ENCODE measurements around the gene ANKS3.
"Not testable (repeated sequence)": the region's sequence is repeated elsewhere in the genome, so short reads cannot be mapped to it uniquely, and the experiment has no call there.

ANKS3 gene

GRCh38 chr16:4654011-4654963, 79.8 kb downstream of the ANKS3 start:
- Histone ChIP-seq H3K36me3 (ENCODE audit: control insufficient read depth in 4 of 4, insufficient read depth in 4 of 4, low read length in 3 of 4) (peaks cover 8 to 73% (median 53%) of the 10 kb centered on the region in 4 experiments), H3K27ac (ENCODE audit: insufficient read depth in 1 of 2, low read depth in 1 of 2, low read length in 2 of 2, poor library complexity in 1 of 2, severe bottlenecking in 2 of 2) (no peak overlapping the region), H3K4me1 (ENCODE audit: control extremely low read depth in 1 of 4, control insufficient read depth in 4 of 4, insufficient read depth in 4 of 4, low read length in 3 of 4) (peaks cover 0 to 11% (median 4%) of the 10 kb centered on the region in 4 experiments), H3K9me3 (ENCODE audit: control extremely low read depth in 1 of 5, control insufficient read depth in 4 of 5, insufficient read depth in 2 of 5, low read depth in 1 of 5, low read length in 4 of 5) (no peaks in the 10 kb centered on the region), H3K4me3 (ENCODE audit: control insufficient read depth in 1 of 7, extremely low read depth in 1 of 7, insufficient read depth in 4 of 7, low read depth in 2 of 7, low read length in 6 of 7) (no peak overlapping the region), H3K27me3 (replicated peaks in 2 of 5; ENCODE audit: control insufficient read depth in 4 of 5, insufficient read depth in 5 of 5, low read length in 4 of 5) (no peaks in the 10 kb centered on the region)
- WGBS (ENCODE audit: insufficient coverage) = over 99% methylated on average over 9 of the region's 16 CpGs
- ChIA-PET CTCF (interaction anchor here (1.0 kb wide), 1 partner anchor 37 kb away, joined by 3 read pairs; no protein-coding TSS in a partner anchor), POLR2A (interaction anchor here (0.6 kb wide), 1 partner anchor 36 kb away, joined by 4 read pairs; no protein-coding TSS in a partner anchor)
- no peak for DNase-seq

GRCh38 chr16:4652561-4652960, 81.5 kb downstream of the ANKS3 start:
- POLR2A ChIA-PET = no interaction called here
- CTCF ChIA-PET = interaction anchor here (1.4 kb wide), 1 partner anchor 9 kb away, joined by 4 read pairs; no protein-coding TSS in a partner anchor
- no peaks in the 10 kb centered on the region for H3K9me3 ChIP-seq (ENCODE audit: control extremely low read depth in 1 of 5, control insufficient read depth in 4 of 5, insufficient read depth in 2 of 5, low read depth in 1 of 5, low read length in 4 of 5)
- H3K4me3 ChIP-seq (ENCODE audit: control insufficient read depth in 1 of 7, extremely low read depth in 1 of 7, insufficient read depth in 4 of 7, low read depth in 2 of 7, low read length in 6 of 7) = no peak overlapping the region
- no peak overlapping the region for H3K27ac ChIP-seq (ENCODE audit: insufficient read depth in 1 of 2, low read depth in 1 of 2, low read length in 2 of 2, poor library complexity in 1 of 2, severe bottlenecking in 2 of 2)
- WGBS (ENCODE audit: insufficient coverage) = 98% methylated on average over 25 of the region's 25 CpGs
- H3K27me3 ChIP-seq (replicated peaks in 2 of 5; ENCODE audit: control insufficient read depth in 4 of 5, insufficient read depth in 5 of 5, low read length in 4 of 5) = no peaks in the 10 kb centered on the region
- DNase-seq = no peak
- H3K36me3 ChIP-seq (ENCODE audit: control insufficient read depth in 4 of 4, insufficient read depth in 4 of 4, low read length in 3 of 4) = peaks cover 8 to 68% (median 49%) of the 10 kb centered on the region in 4 experiments
- H3K4me1 ChIP-seq (ENCODE audit: control extremely low read depth in 1 of 4, control insufficient read depth in 4 of 4, insufficient read depth in 4 of 4, low read length in 3 of 4) = peaks cover 0 to 9% (median 4%) of the 10 kb centered on the region in 4 experiments

- no peaks in the 10 kb centered on the region for H3K9me3 ChIP-seq (ENCODE audit: control extremely low read depth in 1 of 5, control insufficient read depth in 4 of 5, insufficient read depth in 2 of 5, low read depth in 1 of 5, low read length in 4 of 5)
- H3K4me1 ChIP-seq (ENCODE audit: control extremely low read depth in 1 of 4, control insufficient read depth in 4 of 4, insufficient read depth in 4 of 4, low read length in 3 of 4) = peaks cover 0 to 9% (median 4%) of the 10 kb centered on the region in 4 experiments
- 91% methylated on average over 11 of the region's 13 CpGs for WGBS (ENCODE audit: insufficient coverage)
- no peaks in the 10 kb centered on the region for H3K27me3 ChIP-seq (replicated peaks in 2 of 5; ENCODE audit: control insufficient read depth in 4 of 5, insufficient read depth in 5 of 5, low read length in 4 of 5)
- H3K4me3 ChIP-seq (ENCODE audit: control insufficient read depth in 1 of 7, extremely low read depth in 1 of 7, insufficient read depth in 4 of 7, low read depth in 2 of 7, low read length in 6 of 7) = no peak overlapping the region
- no peak for DNase-seq
- peaks cover 8 to 69% (median 46%) of the 10 kb centered on the region in 4 experiments for H3K36me3 ChIP-seq (ENCODE audit: control insufficient read depth in 4 of 4, insufficient read depth in 4 of 4, low read length in 3 of 4)
- H3K27ac ChIP-seq (ENCODE audit: insufficient read depth in 1 of 2, low read depth in 1 of 2, low read length in 2 of 2, poor library complexity in 1 of 2, severe bottlenecking in 2 of 2) = no peak overlapping the region
- ChIA-PET CTCF (interaction anchor here (0.6 to 2.8 kb wide), 5 partner anchors 8 to 31 kb away, joined by 3 to 27 read pairs (median 4); partner anchors contain the start of gene MGRN1), POLR2A (no interaction called here)
Measured at GRCh38 chr16:4651827-4652226, 82.2 kb downstream of the ANKS3 start.

GRCh38 chr16:4650443-4651074, 83.5 kb downstream of the ANKS3 start:
- peaks cover 2 to 68% (median 44%) of the 10 kb centered on the region in 4 experiments for H3K36me3 ChIP-seq (ENCODE audit: control insufficient read depth in 4 of 4, insufficient read depth in 4 of 4, low read length in 3 of 4)
- H3K4me3 ChIP-seq (ENCODE audit: control insufficient read depth in 1 of 7, extremely low read depth in 1 of 7, insufficient read depth in 4 of 7, low read depth in 2 of 7, low read length in 6 of 7); H3K9me3 ChIP-seq (ENCODE audit: control extremely low read depth in 1 of 5, control insufficient read depth in 4 of 5, insufficient read depth in 2 of 5, low read depth in 1 of 5, low read length in 4 of 5); H3K4me1 ChIP-seq (ENCODE audit: control extremely low read depth in 1 of 4, control insufficient read depth in 4 of 4, insufficient read depth in 4 of 4, low read length in 3 of 4); H3K27ac ChIP-seq (ENCODE audit: insufficient read depth in 1 of 2, low read depth in 1 of 2, low read length in 2 of 2, poor library complexity in 1 of 2, severe bottlenecking in 2 of 2); H3K27me3 ChIP-seq (replicated peaks in 2 of 5; ENCODE audit: control insufficient read depth in 4 of 5, insufficient read depth in 5 of 5, low read length in 4 of 5): not testable (repeated sequence)
- WGBS (ENCODE audit: insufficient coverage) = 91% methylated on average over 14 of the region's 15 CpGs
- CTCF ChIA-PET = interaction anchor here (0.6 to 2.8 kb wide), 15 partner anchors 9 to 124 kb away, joined by 3 to 27 read pairs (median 4); partner anchors contain the start of gene MGRN1
- DNase-seq = peak; percentile 93 to 97 (median 95)
- POLR2A ChIA-PET = interaction anchor here (1.1 kb wide), 1 partner anchor 26 kb away, joined by 6 read pairs; the partner anchor contains the start of gene MGRN1

GRCh38 chr16:4649744-4650442, 84.2 kb downstream of the ANKS3 start:
- 94% methylated on average over 19 of the region's 25 CpGs for WGBS (ENCODE audit: insufficient coverage)
- Histone ChIP-seq H3K9me3 (ENCODE audit: control extremely low read depth in 1 of 5, control insufficient read depth in 4 of 5, insufficient read depth in 2 of 5, low read depth in 1 of 5, low read length in 4 of 5) (no peaks in the 10 kb centered on the region), H3K36me3 (ENCODE audit: control insufficient read depth in 4 of 4, insufficient read depth in 4 of 4, low read length in 3 of 4) (peaks cover 2 to 65% (median 41%) of the 10 kb centered on the region in 4 experiments), H3K4me1 (ENCODE audit: control extremely low read depth in 1 of 4, control insufficient read depth in 4 of 4, insufficient read depth in 4 of 4, low read length in 3 of 4) (peaks cover 0 to 9% (median 4%) of the 10 kb centered on the region in 4 experiments), H3K27me3 (replicated peaks in 2 of 5; ENCODE audit: control insufficient read depth in 4 of 5, insufficient read depth in 5 of 5, low read length in 4 of 5) (no peaks in the 10 kb centered on the region), H3K4me3 (ENCODE audit: control insufficient read depth in 1 of 7, extremely low read depth in 1 of 7, insufficient read depth in 4 of 7, low read depth in 2 of 7, low read length in 6 of 7) (no peak overlapping the region), H3K27ac (ENCODE audit: insufficient read depth in 1 of 2, low read depth in 1 of 2, low read length in 2 of 2, poor library complexity in 1 of 2, severe bottlenecking in 2 of 2) (no peak overlapping the region)
- peak in 1 of 3 donors; percentile 56 for DNase-seq
- ChIA-PET POLR2A (interaction anchor here (1.1 kb wide), 1 partner anchor 25 kb away, joined by 6 read pairs; the partner anchor contains the start of gene MGRN1), CTCF (interaction anchor here (0.6 to 2.8 kb wide), 17 partner anchors 9 to 123 kb away, joined by 3 to 27 read pairs (median 4); partner anchors contain the start of gene MGRN1)

GRCh38 chr16:4648917-4649316, 85.2 kb downstream of the ANKS3 start:
- Histone ChIP-seq H3K9me3 (ENCODE audit: control extremely low read depth in 1 of 5, control insufficient read depth in 4 of 5, insufficient read depth in 2 of 5, low read depth in 1 of 5, low read length in 4 of 5) (no peaks in the 10 kb centered on the region), H3K36me3 (ENCODE audit: control insufficient read depth in 4 of 4, insufficient read depth in 4 of 4, low read length in 3 of 4) (peaks cover 2 to 58% (median 32%) of the 10 kb centered on the region in 4 experiments), H3K4me3 (ENCODE audit: control insufficient read depth in 1 of 7, extremely low read depth in 1 of 7, insufficient read depth in 4 of 7, low read depth in 2 of 7, low read length in 6 of 7) (no peak overlapping the region), H3K27me3 (replicated peaks in 2 of 5; ENCODE audit: control insufficient read depth in 4 of 5, insufficient read depth in 5 of 5, low read length in 4 of 5) (no peaks in the 10 kb centered on the region), H3K27ac (ENCODE audit: insufficient read depth in 1 of 2, low read depth in 1 of 2, low read length in 2 of 2, poor library complexity in 1 of 2, severe bottlenecking in 2 of 2) (no peak overlapping the region), H3K4me1 (ENCODE audit: control extremely low read depth in 1 of 4, control insufficient read depth in 4 of 4, insufficient read depth in 4 of 4, low read length in 3 of 4) (peaks cover 0 to 9% (median 4%) of the 10 kb centered on the region in 4 experiments)
- 97% methylated on average over 12 of the region's 13 CpGs for WGBS (ENCODE audit: insufficient coverage)
- POLR2A ChIA-PET = no interaction called here
- DNase-seq = peak in 2 of 3 donors; percentile 51 to 73
- CTCF ChIA-PET = interaction anchor here (0.6 to 2.8 kb wide), 5 partner anchors 13 to 86 kb away, joined by 3 to 27 read pairs (median 4); partner anchors contain the start of gene MGRN1

Measured in common myeloid progenitor, CD34-positive (primary cell).